IPS-18a (cell line): Measurements from ENCODE around the gene TLK1.

ENCODE experiments used
- H3K27ac ChIP-seq: one replicate; pipeline ENCODE4 v1.5.1; 2013; ENCODE audit warnings: low read length
- H3K27me3 ChIP-seq: one replicate; pipeline ENCODE4 v1.6.1; 2013; ENCODE audit warnings: mild to moderate bottlenecking, low read length; ENCODE audit not compliant: control insufficient read depth, insufficient read depth
- H3K36me3 ChIP-seq: one replicate; pipeline ENCODE4 v1.6.1; 2013; ENCODE audit warnings: low read depth, low read length; ENCODE audit not compliant: control insufficient read depth
- H3K4me1 ChIP-seq: one replicate; pipeline ENCODE4 v1.6.1; 2013; ENCODE audit warnings: low read depth, low read length; ENCODE audit not compliant: control insufficient read depth
- H3K4me3 ChIP-seq: one replicate; pipeline ENCODE4 v1.5.1; 2013; ENCODE audit warnings: low read length
- H3K9ac ChIP-seq: one replicate; pipeline ENCODE4 v1.6.1; 2013; ENCODE audit warnings: mild to moderate bottlenecking, low read length, moderate library complexity
- H3K9me3 ChIP-seq: one replicate; pipeline ENCODE4 v1.6.1; 2013; ENCODE audit warnings: low read depth, low read length; ENCODE audit not compliant: control insufficient read depth

The TLK1 gene

DNA sequence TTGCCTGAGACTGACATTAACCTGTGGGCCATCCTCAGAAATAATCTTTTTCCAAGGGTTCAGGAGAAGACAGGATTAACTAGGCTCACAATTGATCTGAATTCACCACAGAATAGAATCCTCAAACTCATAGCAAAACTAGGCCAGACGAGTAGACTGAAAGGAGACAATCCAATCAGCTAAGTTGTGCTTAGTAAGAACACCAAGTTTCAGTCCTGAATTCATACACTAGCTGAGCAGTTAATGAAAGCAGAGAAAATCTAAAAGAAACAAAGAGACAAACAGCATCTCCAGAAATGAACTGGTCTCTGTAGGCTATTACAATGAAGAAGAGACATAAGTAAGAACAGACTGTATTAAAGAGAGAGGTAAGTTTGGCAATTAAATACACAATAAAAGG, 142.2 kb downstream of the TLK1 start:
- Histone ChIP-seq H3K9me3 (no peaks in the 10 kb centered on the region), H3K36me3 (peaks cover 21% of the 10 kb centered on the region), H3K27me3 (no peaks in the 10 kb centered on the region), H3K4me1 (no peaks in the 10 kb centered on the region), H3K4me3 (no peak overlapping the region), H3K27ac (no peak overlapping the region), H3K9ac (no peak overlapping the region)

DNA sequence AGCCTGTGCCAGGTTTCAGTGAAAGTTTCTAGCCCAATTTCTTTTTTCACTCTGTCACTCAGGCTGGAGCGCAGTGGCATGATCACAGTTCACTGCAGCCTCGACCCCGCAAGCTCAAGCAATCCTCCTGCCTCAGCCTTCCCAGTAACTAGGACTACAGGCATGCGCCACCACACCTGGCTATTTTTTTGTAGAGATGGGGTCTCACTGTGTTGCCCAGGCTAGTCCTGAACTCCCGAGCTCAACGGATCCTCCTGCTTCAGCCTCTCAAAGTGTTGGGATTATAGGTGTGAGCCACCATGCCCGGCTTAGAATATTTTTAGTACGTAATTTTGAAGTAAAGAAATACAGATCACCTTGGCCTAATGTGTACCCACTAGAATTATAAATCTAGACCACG, 144.6 kb downstream of the TLK1 start:
- Histone ChIP-seq H3K4me3 (no peak overlapping the region), H3K9ac (no peak overlapping the region), H3K9me3 (no peaks in the 10 kb centered on the region), H3K27ac (no peak overlapping the region), H3K4me1 (no peaks in the 10 kb centered on the region), H3K27me3 (no peaks in the 10 kb centered on the region), H3K36me3 (peaks cover 12% of the 10 kb centered on the region)

DNA sequence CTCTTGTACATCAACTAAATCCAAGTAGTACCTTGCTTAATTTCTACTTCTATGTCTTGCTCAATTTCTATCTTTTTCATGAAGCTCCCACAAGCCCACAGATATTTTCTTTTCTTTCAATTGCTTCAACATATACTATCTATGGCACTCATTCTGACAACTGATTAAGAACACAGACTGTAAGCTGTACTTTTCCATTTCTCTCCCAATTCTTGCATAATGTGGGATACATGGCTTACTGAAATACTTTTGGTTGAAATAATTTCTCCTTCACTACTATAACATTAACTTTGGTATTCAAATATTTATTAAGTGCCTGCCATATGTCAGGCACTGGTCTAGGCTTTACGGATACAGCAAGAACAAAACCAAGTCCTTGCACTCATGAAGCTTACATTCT, 146.8 kb downstream of the TLK1 start:
- no peaks in the 10 kb centered on the region for H3K27me3 ChIP-seq
- no peaks in the 10 kb centered on the region for H3K4me1 ChIP-seq
- H3K4me3 ChIP-seq, result no peak overlapping the region
- no peak overlapping the region for H3K27ac ChIP-seq
- no peak overlapping the region for H3K9ac ChIP-seq
- H3K36me3 ChIP-seq, result peaks cover 28% of the 10 kb centered on the region
- H3K9me3 ChIP-seq, result no peaks in the 10 kb centered on the region

DNA sequence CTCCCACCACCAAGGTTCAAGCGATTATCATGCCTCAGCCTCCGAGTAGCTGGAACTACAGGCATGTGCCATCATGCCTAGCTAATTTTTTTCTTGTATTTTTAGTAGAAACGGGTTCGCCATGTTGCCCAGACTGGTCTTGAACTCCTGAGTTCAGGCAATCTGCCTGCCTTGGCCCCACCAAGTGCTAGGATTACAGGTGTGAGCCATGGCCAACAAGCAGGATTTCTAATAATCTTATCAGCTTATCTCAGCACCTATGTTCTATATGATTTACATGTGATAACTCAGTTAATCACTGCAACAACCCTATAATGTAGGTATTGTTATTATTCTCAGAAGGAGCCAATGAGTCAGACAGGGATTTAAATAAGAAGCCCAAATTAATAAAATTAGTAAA, 151.3 kb downstream of the TLK1 start:
- no peaks in the 10 kb centered on the region for H3K9me3 ChIP-seq
- peaks cover 56% of the 10 kb centered on the region for H3K36me3 ChIP-seq
- no peak overlapping the region for H3K4me3 ChIP-seq
- H3K9ac ChIP-seq, result no peak overlapping the region
- no peaks in the 10 kb centered on the region for H3K4me1 ChIP-seq
- H3K27ac ChIP-seq, result no peak overlapping the region
- H3K27me3 ChIP-seq, result no peaks in the 10 kb centered on the region

DNA sequence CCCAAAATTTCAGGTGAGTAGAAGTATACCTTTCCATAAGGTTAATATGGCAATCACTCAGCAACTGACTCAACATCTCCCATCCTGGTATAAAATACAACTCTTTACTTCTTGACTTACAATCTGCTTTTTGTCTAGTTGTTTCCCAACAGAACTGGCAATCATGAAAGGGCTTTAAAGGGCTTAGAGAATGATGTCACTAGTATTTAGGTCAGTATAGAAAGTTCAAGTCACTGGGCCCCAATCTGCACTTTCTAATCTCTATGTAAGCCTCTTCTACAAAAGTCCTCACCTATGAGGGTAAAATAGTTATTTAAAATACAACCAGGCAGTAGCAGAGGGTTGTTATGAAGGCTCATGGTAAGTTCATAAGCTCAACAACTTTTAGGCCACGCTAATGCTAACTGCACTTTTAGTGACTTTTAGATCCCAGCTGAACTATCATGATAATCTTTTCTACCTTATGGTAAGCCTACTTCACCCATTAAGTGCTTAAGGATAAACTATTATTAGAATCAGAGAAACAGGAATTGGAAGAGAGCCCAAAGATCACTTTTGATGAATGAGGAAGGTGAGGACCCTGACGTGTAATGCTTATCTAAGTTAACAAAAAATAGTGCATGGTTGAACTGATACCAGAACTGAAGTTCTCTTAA, 152.0 kb downstream of the TLK1 start:
- peaks cover 58% of the 10 kb centered on the region for H3K36me3 ChIP-seq
- no peaks in the 10 kb centered on the region for H3K4me1 ChIP-seq
- no peaks in the 10 kb centered on the region for H3K9me3 ChIP-seq
- H3K27me3 ChIP-seq, result no peaks in the 10 kb centered on the region
- H3K9ac ChIP-seq, result no peak overlapping the region
- no peak overlapping the region for H3K4me3 ChIP-seq
- no peak overlapping the region for H3K27ac ChIP-seq

DNA sequence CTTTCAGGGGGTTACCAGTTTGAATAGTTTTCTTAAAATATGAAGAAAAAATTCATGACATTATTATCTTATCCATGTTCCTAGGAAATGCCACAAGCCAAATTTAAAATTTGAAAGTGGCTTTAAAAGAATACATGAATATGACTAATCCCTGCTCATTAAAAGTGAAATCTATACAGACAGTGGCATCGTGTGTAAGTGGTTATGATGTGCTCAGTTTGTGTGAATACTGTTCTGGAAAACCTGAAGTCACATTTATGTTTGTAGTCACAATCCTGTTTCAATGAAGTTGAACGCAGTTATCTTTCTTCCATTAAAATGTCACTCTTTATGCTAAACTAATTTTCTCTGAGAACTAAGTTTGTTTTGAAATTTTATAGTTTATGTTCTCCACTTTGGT, 155.9 kb downstream of the TLK1 start:
- Histone ChIP-seq H3K36me3 (peaks cover 53% of the 10 kb centered on the region), H3K4me1 (no peaks in the 10 kb centered on the region)

DNA sequence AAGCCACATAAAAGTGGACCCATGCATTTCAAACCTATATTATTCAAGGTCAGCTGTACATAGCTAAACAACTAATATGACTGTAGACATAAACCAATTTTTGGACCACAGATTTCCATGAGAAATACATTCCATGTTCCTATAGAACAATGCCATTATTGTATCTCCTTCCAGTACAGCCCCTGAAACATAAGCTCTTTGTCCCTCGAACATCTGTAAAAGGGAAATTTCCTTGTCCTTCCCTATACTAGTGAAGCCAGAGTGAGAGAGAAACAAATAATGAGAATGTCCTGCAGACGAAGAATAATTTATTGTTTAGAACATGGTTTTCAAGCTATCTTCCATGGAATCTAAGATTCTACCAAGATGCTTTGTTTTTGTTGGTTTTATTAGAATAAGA, 156.3 kb downstream of the TLK1 start:
- no peaks in the 10 kb centered on the region for H3K27me3 ChIP-seq
- no peak overlapping the region for H3K9ac ChIP-seq
- peaks cover 50% of the 10 kb centered on the region for H3K36me3 ChIP-seq
- H3K4me3 ChIP-seq, result no peak overlapping the region
- no peaks in the 10 kb centered on the region for H3K4me1 ChIP-seq
- no peaks in the 10 kb centered on the region for H3K9me3 ChIP-seq
- H3K27ac ChIP-seq, result no peak overlapping the region

More for the DNA sequence above, 155.9 kb downstream of the TLK1 start:
- no peak overlapping the region for H3K9ac ChIP-seq
- no peaks in the 10 kb centered on the region for H3K27me3 ChIP-seq
- no peak overlapping the region for H3K4me3 ChIP-seq
- no peaks in the 10 kb centered on the region for H3K9me3 ChIP-seq
- H3K27ac ChIP-seq, result no peak overlapping the region

DNA sequence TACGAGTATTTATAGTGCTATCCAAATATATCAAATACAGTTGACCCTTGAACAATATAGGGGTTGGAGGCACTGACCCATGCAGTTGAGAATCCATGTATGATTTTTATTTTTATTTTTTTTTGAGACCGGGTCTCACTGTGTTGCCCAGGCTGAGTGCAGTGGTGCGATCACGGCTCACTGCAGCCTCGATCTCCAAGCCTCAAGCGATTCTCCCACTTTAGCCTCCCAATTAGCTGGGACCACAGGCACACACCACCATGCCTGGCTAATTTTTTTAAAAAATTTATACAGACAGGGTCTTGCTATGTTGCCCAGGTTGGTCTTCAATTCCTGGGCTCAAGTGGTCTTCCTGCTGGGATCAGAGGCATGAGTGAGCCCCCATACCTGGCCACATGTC, 161.0 kb downstream of the TLK1 start:
- no peaks in the 10 kb centered on the region for H3K9me3 ChIP-seq
- H3K4me3 ChIP-seq, result no peak overlapping the region
- no peaks in the 10 kb centered on the region for H3K27me3 ChIP-seq
- H3K4me1 ChIP-seq, result no peaks in the 10 kb centered on the region
- no peak overlapping the region for H3K9ac ChIP-seq
- peaks cover 31% of the 10 kb centered on the region for H3K36me3 ChIP-seq
- no peak overlapping the region for H3K27ac ChIP-seq

DNA sequence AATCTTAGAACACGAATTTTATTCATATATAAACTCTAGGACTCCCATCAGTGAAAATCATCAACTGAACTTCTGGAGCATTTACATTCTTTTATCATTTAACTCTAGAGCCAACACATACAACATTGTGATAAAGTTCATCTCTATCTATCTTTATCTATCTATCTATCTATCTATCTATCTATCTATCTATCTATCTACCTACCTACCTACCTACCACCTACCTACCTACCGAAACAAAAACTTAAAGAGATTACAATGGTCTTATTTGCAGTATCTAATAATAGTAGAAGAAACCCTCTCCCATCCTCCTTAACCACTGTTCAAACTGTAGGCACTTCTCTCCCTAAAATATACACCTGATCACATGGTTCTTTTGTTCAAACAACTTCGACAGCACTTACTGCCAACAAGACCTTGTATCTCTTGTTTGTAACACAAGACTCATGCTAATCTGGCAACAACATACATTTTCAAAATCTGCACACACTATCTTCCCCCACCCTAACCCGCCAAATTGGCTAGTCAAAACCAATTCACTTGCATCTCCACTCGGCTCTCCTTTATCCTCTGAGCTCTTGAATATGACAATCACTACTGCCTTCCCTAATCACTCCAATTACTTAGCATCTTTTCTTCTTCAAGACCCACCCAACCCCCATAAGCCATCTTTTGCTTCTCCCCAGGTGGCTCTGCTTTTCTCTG, 162.6 kb downstream of the TLK1 start:
- no peaks in the 10 kb centered on the region for H3K4me1 ChIP-seq
- no peak overlapping the region for H3K27ac ChIP-seq
- H3K9ac ChIP-seq, result no peak overlapping the region
- no peaks in the 10 kb centered on the region for H3K9me3 ChIP-seq
- H3K27me3 ChIP-seq, result no peaks in the 10 kb centered on the region
- H3K36me3 ChIP-seq, result peaks cover 34% of the 10 kb centered on the region
- H3K4me3 ChIP-seq, result no peak overlapping the region

DNA sequence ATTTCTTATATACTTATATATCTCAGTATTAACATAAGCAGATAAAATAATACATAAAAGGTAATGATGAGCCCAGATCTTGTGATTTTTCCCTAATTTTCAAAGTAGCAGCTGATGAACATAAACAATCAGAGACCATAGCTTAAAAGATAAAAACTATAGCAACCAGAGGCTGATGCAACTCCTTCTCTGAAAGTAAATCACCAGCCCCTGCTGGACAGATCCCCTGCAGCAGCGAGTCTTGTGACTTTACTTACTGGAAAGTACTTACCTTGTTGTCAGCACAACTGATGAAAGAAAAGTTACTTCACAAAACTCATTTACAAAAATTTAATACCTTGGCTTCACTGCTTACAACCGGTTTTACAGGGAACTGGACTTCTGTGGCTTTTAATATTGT, 164.4 kb downstream of the TLK1 start:
- no peak overlapping the region for H3K9ac ChIP-seq

DNA sequence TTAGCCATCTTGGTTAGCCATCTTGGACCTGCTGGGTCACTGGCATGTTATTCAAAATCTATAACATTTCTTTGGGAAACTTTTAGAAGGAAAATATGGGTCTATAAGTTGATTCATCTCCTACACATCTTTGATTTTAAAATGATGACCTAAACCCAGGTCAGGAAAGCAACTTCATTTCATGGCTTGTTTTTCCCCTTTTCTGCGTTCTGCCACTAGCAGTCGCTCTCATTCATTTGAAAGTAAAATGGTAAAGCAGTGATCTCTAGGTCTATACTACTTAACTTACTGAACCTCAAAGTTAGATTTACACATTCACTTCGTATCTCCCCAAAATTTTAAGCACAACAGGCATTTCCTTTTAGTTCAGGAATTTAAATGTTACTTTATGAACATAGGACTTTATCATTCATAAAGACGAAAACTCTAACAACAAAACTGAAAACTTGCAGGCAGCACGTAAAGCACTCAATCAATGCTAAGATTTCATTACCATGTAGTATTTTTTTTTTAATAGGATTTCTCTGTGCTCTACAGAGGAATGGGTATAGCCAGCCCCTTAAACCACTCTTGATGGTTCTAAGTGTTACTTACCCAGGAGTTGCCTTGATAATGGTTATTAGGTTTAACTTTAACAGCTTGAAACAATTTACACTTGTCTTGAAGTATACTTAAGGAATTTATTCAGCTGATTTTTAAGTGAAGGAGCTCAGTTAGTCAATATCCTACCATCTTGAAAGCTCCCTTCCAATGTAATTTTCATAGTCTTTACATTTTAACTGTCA, 169.1 kb downstream of the TLK1 start:
- Histone ChIP-seq H3K4me1 (no peaks in the 10 kb centered on the region), H3K4me3 (no peak overlapping the region), H3K9me3 (no peaks in the 10 kb centered on the region), H3K36me3 (peaks cover 38% of the 10 kb centered on the region), H3K9ac (no peak overlapping the region), H3K27ac (no peak overlapping the region), H3K27me3 (no peaks in the 10 kb centered on the region)

More for the DNA sequence above, 164.4 kb downstream of the TLK1 start:
- H3K36me3 ChIP-seq, result peaks cover 43% of the 10 kb centered on the region
- H3K27me3 ChIP-seq, result no peaks in the 10 kb centered on the region
- H3K27ac ChIP-seq, result no peak overlapping the region
- no peaks in the 10 kb centered on the region for H3K4me1 ChIP-seq
- H3K4me3 ChIP-seq, result no peak overlapping the region
- H3K9me3 ChIP-seq, result no peaks in the 10 kb centered on the region
